AG04449 (cell line): ENCODE data around the gene SLC12A8.
A peak's percentile ranks its signal among the peaks of the same experiment; 100 is the strongest.

Source experiments
- CTCF ChIA-PET: fragments of 350-600 bp; formaldehyde crosslinking; extraction: SDS; loops from one replicate; lab custom pipeline; 2021; ENCODE audit warnings: antibody characterized with exemption; lab: Yijun Ruan, JAX
- POLR2A ChIA-PET: fragments of 400-600, 350-600 bp; formaldehyde crosslinking; extraction: SDS; loops from one replicate; lab custom pipeline; 2020; ENCODE audit warnings: antibody characterized with exemption, inconsistent platforms; lab: Yijun Ruan, JAX
- DNase-seq: peaks from one replicate; pipeline ENCODE4 v3.0.0-alpha.2; 2010; ENCODE audit warnings: low read depth, low spot score
- H3K4me3 ChIP-seq: 2 replicates; pipeline ENCODE4 v1.5.1; 2011; ENCODE audit warnings: low read depth, mild to moderate bottlenecking, control low read depth, low read length
- TF ChIP-seq, protein P1 (sequence below): IDR thresholded peaks from one replicate; pipeline ENCODE4 v1.5.1; 2011; ENCODE audit warnings: mild to moderate bottlenecking, moderate library complexity, low read length, control low read depth, inconsistent platforms; ENCODE audit not compliant: insufficient read depth; ENCODE audit errors: missing control alignments

Gene SLC12A8

DNA sequence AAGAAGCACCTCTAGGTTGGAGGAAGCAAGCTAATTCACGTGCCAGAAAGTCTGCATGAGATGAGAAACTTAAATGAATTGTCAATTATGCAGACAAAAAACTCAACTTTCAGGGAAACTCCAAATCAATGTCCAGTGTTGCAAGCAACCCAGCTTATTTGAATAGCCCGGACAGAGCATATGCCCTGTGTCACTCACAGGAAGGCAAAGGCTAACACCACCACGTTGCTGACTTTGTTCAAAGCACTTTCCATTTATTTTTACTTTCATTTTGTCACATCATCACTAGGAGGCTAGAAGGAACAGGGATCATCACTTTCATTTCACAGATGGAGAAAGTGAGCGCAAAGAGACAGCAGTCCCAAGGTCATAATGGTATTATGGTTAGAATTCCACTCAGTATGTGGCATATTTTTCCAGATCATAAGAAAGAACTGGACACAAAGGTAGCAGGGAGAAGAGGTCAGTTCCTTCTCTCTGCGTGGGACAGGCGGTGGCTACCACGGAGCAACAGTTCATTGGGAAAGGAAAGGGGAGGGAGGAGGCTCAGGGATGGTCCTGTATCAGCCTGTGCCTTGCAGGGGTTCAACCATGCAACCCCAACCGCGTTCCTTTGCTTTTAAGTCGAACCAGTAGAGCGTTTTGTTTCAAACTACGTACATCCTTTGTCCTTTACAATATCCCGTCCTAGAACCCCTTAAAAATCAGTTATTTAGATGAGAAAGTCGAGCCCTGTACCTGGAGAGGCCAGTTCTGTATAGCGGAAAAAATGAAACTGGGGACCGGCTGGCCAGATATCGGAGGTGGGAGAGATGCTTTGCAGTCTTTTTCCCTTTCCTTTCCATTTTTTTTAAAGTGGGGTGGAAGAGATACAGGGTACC is 157.9 kb downstream of the SLC12A8 start:
- peak overlapping the region; percentile 86 for H3K4me3 ChIP-seq
- DNase-seq = no peak
- TF ChIP-seq, protein P1, sequence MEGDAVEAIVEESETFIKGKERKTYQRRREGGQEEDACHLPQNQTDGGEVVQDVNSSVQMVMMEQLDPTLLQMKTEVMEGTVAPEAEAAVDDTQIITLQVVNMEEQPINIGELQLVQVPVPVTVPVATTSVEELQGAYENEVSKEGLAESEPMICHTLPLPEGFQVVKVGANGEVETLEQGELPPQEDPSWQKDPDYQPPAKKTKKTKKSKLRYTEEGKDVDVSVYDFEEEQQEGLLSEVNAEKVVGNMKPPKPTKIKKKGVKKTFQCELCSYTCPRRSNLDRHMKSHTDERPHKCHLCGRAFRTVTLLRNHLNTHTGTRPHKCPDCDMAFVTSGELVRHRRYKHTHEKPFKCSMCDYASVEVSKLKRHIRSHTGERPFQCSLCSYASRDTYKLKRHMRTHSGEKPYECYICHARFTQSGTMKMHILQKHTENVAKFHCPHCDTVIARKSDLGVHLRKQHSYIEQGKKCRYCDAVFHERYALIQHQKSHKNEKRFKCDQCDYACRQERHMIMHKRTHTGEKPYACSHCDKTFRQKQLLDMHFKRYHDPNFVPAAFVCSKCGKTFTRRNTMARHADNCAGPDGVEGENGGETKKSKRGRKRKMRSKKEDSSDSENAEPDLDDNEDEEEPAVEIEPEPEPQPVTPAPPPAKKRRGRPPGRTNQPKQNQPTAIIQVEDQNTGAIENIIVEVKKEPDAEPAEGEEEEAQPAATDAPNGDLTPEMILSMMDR = no peak
- CTCF ChIA-PET = interaction anchor here (0.9 to 1.1 kb wide), 3 partner anchors 74 to 384 kb away, joined by 3 read pairs; no protein-coding TSS in a partner anchor
- POLR2A ChIA-PET = interaction anchor here (0.5 to 1.2 kb wide), 3 partner anchors 8 to 75 kb away, joined by 3 to 4 read pairs (median 3); no protein-coding TSS in a partner anchor

DNA sequence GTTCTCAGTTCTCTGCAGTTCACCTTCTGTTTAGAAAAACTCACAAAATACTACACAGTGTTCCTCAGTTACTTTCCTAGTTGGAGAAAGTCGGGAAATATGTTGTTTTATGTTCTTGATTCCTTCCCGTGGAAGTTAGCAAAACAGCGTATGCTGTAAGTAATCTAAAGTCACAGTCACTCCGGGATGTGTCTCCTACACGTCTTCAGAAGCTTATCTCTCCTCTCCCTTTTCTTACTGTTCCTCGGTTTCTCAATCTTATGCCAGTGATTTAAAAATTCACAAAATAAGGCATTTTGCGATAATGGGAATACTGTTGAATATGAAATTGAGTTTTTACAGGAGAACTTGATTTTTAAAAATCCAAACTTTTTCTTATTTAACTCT is 158.5 kb downstream of the SLC12A8 start:
- TF ChIP-seq, protein P1 = no peak
- POLR2A ChIA-PET = interaction anchor here (0.9 to 1.2 kb wide), 2 partner anchors 9 to 57 kb away, joined by 3 to 4 read pairs; no protein-coding TSS in a partner anchor
- H3K4me3 ChIP-seq = peak overlapping the region; percentile 86
- CTCF ChIA-PET = interaction anchor here (0.9 to 1.1 kb wide), 3 partner anchors 75 to 384 kb away, joined by 3 read pairs; no protein-coding TSS in a partner anchor
- DNase-seq = no peak

DNA sequence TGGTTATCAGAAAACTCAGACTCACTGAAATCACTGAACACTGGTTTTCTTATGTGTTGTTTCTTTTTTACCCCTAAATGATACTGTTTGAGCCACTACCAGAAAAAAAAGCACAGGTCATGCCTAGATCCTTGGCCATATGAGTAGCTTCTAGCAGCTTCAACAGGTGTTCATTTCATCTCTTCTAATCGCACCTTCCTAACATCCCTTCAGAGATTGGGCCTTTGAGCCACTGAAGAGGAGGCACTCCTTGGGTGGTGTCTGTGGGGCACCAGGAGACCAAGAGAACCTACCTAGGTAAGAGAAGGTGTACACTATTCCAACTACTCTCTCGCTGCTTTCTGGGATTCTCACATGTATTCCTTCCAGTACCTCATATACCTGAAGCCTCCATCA is 159.2 kb downstream of the SLC12A8 start:
- TF ChIP-seq, protein P1 = no peak
- POLR2A ChIA-PET = interaction anchor here (0.7 to 2.6 kb wide), 5 partner anchors 10 to 76 kb away, joined by 3 to 16 read pairs (median 6); no protein-coding TSS in a partner anchor
- no peak for DNase-seq
- CTCF ChIA-PET = interaction anchor here (1.1 to 1.3 kb wide), 3 partner anchors 14 to 383 kb away, joined by 3 to 4 read pairs (median 3); no protein-coding TSS in a partner anchor
- H3K4me3 ChIP-seq = peak overlapping the region; percentile 86

DNA sequence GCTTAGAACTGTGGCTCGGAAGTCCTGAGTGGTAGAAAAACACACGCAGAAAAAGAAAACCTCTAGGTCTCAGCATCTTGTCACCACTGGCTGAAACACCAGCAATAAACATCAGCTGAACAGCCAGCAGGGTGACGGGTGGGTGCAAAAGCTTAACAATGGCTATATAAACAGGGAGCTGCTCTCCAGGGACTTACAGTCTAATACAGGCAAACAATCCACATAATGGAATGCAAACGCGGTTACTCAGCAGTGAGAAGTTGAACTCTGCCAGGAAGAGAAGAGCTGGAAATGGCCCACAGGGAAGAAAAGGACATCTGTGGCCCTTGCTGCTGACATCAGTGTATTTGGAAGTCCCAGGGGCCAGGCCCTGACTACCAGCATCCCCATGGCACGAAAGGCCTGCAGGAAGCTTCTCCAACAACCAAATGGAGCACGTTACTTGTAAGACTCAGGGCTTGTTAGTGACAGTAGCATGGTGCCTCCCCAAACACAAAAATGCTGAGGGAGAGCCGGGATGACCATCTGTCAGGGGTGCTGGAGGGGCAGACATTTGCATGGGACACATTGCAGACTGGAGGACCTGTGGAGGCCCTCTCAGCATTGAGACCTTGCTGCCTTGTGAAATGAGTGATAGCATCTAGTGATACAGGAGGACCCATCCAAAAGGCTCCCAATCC is 159.8 kb downstream of the SLC12A8 start:
- TF ChIP-seq, protein P1 = no peak
- DNase-seq = peak; percentile 74
- CTCF ChIA-PET = interaction anchor here (1.0 to 1.3 kb wide), 3 partner anchors 10 to 384 kb away, joined by 3 to 4 read pairs (median 3); no protein-coding TSS in a partner anchor
- H3K4me3 ChIP-seq = peak overlapping the region; percentile 86
- POLR2A ChIA-PET = interaction anchor here (0.7 to 2.6 kb wide), 8 partner anchors 10 to 88 kb away, joined by 3 to 16 read pairs (median 5); no protein-coding TSS in a partner anchor

DNA sequence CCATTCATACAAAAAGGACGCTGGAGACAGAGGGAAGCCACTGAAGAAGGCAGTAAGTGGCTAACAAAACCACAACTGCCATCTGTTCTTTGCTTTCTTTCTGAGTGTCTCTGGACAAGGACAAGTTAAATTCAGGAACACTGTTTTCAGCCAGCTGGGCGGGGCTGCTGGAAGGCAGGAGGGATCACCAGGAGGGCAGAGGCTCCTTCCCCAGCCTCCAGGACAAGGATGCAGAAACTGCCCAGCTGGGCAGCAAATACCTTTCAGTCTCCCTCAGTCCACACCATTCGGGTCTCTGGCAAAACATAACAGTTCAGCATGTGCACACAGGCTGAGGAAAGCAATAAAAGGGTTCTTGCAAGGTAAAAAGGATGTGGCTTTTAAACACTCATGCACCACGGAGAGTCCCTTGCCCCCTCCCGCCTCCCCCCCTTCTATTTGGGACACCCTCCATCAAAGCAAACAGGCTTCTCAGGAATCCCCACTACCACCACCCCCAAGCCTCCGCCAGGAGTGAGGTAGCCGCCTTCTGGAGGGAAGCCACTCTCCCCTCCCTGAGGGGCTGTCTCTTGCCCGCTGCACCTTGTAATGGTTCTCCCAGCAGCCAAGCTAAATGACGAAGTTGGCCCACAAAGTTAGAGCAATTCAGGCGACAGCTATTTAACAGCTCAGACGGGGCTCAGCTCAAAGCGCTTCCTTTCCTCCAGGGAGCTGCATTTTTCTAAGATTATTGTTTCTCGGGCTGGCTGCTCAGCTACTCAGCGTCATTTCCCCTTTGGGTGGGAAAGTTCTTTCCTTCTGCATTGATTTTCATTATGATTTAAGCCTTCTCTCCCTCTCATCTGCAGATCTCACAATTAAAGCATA is 160.6 kb downstream of the SLC12A8 start:
- H3K4me3 ChIP-seq = peak overlapping the region; percentile 86
- ChIA-PET CTCF (interaction anchor here (0.6 to 1.3 kb wide), 4 partner anchors 11 to 385 kb away, joined by 3 to 4 read pairs (median 3); no protein-coding TSS in a partner anchor), POLR2A (interaction anchor here (0.9 to 2.6 kb wide), 7 partner anchors 11 to 89 kb away, joined by 3 to 16 read pairs (median 5); no protein-coding TSS in a partner anchor)
- TF ChIP-seq, protein P1 = no peak
- DNase-seq = peak; percentile 70
